HG02588 (cell line): ENCODE data around the gene SMIM1.

ENCODE experiments used
- ATAC-seq: cut with Tn5 transposase; IDR thresholded peaks from one replicate; pipeline ENCODE4 v1.9.1; 2021; ENCODE audit warnings: mild to moderate bottlenecking, moderate library complexity; ENCODE audit not compliant: unreplicated experiment

The SMIM1 gene

DNA sequence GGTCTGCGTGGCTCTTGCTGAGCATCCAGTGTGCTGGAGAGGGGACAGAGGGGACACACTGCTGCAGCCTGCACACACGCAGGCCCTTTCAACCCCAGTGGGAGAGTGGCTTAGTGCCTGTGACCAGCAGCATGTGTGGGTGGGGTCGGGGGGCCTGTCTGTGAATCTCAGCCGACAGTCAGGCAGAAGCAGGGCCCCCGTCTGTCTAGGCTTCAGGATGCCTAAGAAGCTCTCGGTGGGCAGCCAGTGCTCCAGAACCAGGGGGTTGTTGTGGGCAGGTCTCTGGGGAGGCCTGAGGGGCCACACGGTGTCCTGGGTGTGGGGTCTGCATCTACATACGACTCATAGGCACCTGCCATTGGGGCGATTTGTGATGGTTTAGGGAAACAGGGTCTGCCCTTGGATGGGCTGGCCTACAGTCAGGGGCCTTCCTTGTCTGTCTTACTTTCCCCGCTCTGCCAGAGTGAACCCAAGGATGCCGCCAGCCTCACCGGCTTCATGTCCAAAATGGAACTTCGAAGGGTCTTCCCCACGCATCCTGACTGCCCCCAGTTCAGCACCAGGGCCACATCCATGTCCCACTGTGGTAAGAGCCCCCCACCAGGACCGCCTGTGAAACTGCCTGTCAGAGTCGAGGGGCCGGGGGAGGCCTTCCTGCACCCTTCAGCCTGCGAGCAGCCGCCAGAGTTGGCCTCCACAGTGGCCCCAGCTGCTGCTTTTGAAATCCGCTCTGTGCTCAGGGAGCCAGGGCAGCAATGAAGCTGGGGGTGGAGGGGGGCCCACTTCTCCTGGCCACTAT is 18.7 kb upstream of the SMIM1 start:
- no peak for ATAC-seq

- no peak for ATAC-seq
Observed at GRCh38 chr1:3756394-3756793, 16.2 kb upstream of the SMIM1 start.

DNA sequence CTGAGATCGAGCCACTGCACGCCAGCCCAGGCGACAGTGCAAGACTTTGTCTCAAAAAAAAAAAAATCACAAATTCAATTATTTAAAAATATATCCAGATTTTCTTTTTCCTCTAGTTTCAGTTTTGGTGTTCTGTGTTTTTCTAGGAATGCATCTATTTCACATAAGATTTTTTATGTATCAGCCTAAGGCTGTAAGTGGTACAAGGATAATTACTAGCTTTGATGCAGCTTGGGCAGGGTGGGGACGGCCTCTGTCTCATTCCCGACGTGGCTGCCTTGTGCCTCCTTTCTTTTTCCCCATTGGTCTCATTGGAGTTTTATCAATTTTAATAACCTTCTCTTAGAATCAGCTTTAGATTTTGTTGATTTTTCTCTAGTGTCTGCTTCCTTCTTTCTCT is 13.4 kb upstream of the SMIM1 start:
- no peak for ATAC-seq

- ATAC-seq, result no peak
Observed at GRCh38 chr1:3759796-3760195, 12.8 kb upstream of the SMIM1 start.

- no peak for ATAC-seq
Observed at GRCh38 chr1:3761296-3762010, 11.1 kb upstream of the SMIM1 start.

DNA sequence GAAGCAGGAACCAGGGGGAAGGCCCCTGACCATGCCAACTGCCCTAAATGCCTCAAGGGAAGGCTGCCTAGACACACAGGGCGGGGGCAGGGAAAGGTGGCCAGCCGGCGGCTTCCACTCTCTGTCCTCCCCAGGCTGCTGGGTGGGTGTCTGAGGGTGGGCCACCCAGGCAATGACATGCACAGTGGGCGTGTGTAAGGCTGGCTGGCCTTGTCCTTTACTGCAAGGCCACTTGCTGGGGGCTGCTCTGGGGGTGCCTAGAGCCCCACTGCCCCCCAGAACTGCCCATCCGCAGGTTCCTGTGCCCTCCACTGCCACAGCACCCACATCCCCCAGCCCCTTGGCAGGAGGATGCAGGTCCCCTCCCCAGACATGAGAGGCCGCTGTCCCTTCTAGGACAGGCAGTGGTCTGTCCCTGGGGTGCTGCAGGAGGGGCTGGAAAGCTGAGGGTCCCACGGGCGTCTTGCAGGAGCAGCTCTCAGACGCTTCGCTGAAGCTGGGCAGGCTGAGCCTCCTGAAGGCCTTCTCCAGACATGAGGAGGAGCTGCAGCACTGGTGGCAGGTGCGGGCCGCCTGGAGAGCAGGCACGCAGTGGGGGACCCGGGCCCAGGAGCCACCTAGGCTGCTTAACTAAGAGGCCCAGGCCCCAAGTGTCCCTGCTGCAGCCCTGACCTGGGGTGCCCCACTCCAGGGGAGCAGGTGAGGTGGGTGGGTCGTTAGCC is 10.2 kb upstream of the SMIM1 start:
- ATAC-seq, result no peak

GRCh38 chr1:3762873-3763228 is 9.7 kb upstream of the SMIM1 start:
- no peak for ATAC-seq

DNA sequence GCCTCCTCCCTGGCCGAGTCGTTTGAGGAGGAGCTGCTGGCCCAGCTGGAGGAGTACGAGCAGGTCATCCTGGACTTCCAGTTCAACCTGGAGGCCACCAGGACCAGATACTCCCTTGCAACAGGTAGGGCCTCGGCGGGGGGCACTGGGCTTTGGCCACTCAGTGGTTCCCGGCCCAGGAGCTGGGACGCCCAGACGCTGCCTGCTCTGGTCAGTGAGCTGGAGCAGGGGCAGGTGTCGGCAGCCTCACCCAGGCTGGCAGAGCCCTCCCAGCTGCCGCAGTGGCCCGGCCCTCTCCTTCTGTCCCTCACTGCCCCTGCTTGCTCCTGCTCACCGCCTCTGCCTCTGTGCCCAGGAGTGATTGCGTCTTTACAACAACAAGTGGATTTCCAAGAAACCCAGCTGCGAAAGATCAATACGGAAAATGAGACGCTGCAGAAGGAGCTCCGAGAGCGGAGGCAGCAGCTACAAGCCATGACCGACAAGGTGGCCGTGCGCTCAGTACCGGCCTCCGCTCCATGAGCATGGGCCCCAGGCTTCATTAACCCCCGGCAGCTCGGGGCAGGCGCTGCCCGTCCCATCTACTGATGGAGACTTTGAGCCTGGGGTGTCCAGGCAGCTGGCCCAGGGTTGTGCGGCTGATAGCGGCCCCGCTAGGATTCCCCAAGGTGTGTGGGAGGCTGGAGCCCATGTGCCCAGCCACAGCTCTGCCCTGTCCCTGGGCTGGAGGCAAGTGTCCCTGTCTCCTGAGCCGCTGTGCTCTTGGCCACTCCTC is 9.0 kb upstream of the SMIM1 start:
- no peak for ATAC-seq

DNA sequence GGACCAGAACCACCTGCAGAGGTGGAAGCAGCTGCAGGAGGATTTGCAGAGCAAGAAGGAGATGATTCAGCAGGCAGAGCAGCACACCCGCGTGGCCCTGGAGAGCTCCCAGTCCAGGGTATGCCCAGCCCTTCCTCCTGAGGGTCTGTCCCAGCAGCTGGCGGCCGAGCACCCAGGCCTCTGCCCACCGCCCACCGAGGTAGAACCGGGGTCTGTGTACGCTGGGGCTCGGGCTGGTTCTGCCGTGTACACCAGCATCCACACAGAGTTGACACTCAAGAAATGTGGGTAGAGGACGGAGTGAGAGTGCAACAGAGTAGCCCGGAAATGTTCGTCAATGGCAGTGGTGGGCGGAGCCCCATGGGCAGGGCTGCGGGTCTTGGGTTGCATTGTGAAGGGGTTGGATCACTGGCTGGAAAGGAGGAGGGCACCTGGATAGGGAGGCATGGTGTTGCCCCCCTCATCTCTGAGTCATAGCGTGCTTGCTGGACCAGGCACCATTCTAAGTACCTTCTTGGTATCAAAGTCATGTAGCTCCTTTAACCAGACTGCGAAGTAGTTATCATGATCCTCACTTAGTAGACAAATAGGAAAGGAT is 5.1 kb upstream of the SMIM1 start:
- no peak for ATAC-seq

- no peak for ATAC-seq
Observed at GRCh38 chr1:3768811-3769390, 3.6 kb upstream of the SMIM1 start.

DNA sequence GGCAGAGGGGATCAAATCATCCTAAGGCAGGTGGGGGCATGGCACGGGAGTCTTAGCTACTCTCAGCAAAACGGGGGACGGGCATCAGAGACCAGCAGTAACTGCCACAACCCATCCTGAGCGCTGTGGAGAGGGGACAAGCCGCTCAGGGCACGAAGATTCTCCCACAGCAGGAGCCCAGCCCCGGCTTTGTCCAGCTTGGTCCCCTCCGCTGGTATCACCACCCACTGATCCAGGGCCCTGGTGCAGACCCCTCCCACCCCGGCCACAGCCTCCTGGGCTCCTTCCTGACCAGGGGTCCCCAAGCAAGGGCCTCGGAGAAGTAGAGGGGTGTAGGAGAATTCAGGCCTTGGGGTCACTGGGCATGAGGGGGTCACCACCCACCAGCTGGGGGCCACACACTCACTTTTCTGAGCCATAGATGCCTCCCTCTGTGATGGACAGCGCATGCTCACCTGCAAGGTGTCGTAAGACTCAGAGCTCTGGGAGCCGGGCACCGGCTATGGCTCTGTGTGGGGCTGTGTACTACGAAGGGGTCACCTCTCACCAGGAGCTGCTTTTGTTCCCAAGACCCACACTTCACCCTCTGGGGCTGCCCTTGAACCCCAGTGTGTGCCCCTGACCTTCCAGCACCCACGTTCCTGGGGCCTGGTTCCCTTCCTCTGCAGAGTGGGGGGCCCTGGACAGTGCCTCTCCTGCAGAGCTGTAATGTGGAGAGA is 2.3 kb upstream of the SMIM1 start:
- ATAC-seq, result no peak

DNA sequence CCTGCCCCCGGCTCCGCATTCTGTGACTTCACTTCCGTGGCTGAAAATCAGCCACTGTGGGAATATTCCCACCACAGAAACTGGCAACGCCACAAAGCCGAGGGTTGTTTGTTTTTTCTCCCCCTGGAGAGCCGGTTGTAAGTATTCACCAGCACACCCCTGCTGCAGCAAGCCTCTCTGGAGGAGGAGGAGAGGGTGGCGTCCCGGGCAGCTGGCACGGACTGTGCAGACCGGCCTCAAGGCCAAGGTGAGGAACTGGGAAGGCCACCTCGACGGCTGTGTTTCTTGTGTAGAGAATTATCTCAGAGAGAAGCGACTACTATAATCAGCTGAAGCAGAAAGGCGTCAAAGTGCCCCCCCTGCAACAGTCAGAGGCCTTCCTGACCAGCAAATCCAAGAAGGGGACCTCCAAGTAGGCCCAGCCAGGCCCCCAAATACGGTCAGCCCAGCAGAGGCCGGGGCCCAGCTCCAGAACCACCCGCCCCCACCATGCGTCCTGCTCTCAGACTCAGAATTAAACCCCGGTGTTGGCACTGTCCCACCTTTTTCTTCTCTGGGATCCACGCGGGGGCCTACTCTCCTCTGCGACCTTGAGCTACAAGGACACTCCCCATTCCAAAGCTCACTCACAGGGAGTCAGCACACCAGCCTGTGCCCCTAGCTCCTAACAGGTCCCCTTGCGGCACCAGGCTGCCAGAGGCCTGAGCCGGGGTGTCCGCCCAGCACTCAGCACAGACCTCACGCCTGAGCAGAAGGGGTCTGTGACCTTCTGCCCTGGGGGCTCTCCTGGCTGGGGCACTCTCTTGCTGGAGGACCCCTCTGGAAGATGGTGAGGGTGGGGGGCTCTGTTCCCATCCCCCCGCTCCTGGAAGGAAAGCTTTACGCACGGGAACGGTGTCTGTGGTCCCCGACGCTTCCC is 1.2 kb upstream of the SMIM1 start:
- no peak for ATAC-seq

DNA sequence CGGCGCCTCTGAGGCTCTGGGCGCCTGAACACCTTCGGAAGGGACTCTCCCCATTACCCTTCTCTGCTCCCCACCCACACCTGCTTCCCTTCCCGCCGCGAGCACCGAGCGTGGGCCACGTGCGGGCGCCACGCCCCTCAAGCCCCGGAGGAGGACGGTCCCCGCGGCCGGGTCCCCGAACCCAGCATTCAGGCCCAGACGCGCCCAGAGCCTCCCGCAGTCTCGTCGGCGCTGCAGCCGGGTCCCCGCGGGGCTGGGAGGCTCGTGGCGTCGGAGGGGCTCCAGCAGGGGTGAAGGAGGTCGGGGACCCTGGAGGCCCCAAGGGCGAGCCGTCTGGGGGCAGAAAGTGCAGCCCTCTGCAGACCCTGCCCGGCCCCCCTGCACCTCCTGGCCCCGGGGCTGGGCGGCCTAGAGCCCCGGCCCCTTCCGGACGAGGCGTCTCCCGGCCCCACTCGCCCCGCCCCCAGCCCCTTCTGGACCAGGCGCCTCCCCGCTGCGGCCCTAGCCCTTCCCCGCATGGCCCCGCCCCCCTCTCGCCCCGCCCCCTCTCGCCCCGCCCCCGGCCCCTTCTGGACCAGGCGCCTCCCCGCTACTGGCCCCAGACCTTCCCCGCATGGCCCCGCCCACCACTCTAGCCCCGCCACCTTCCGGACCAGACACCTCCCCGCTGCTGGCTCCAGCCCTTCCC is 378 bp upstream of the SMIM1 start:
- ATAC-seq, result peak; percentile 53

DNA sequence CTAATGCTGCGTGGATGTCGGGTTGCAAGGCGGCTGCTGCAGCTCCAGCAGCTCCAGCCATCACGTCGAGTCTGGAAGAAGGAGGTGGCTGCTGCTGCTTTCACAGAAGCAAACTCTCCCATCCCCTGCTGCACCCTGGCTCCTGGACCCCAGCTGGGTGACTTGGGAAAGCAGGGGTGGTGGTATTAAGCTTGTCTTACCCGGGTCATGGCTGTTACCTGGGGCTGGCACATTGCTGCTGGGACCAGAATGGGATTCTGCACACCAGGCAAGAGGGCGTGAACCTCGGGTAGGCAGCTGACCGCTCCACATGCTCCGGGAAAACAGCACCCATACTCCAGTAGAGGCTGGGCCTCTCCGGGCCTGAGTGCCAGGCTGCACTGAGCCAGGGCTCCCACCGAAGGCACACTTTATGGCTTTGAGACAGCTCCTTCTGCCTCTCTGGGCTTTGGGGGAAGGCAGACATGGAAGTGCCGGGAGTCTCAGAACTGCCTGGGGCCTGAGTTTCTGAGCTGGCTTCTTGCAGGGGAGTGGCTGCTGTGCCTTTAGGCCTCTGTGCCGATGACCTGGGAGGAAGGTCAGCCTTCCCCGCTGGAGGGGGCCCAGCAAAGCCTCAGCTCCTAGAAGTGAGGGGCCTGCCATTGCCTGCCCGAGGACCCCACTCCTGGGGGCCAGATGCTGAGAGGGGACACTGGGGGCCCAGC is 1.2 kb downstream of the SMIM1 start:
- no peak for ATAC-seq

DNA sequence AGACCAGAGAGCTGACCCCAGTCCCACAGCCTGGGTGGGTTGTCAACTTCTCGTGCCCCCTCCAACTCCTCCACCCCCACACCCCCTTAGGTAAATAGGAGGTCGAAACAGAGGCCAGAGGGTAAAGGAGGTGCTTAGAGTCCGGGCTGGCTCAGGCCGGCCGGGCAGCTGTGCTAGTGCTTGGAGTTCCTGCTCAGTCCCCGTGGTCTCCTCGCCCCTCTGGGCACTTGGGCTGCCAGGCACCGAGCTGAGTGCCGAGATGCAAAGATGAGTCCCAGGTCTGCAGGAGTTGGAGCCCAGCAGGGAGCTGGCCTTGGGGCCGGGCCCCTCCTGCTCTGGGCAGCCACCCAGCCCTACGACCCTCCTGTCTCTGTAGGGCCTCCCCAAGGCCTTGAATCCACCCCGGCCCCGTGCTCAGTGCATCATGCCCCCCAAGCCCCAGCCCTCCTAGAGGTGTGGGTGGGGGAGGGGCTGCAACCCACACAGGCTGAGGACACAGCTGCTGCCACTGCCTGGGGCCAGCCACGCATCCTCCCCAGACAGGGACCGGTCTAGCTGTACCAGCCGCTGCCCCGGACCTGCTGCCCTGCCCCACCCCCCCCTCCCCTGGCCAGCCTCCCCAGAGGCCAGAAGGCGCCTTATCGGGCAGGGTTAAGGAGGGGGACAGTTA is 1.9 kb downstream of the SMIM1 start:
- no peak for ATAC-seq

- no peak for ATAC-seq
Observed at GRCh38 chr1:3774946-3775489, 2.5 kb downstream of the SMIM1 start.
